ENCODE results near the gene SMAGP. TPM values are rescaled to one million over a fixed set of nuclear protein-coding genes. Genes with fewer than 3 reads are reported as not detected.

Gene SMAGP
- total RNA-seq, 1 experiment from 2014 or later, result 62.5 TPM

DNA sequence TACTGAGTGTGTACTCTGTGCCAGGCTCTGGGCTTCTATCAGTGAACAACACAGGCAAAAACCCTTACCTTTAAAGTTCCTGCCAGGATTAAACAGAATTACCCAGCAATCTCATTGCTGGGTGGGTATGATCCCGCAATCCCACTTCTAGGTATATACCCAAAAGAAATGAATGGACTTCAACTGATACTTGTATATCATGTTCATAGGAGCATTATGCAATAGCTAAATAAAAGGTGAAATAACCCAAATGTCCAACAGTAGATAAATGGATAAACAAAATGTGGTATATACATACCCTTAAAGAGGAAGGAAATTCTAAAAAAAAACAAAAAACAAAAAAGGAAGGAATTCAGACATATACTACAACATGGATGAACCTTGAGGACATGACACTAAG is 16.9 kb downstream of the SMAGP start:
- ATAC-seq (no peak), DNase-seq (no peak)
- Histone ChIP-seq H3K9me3 (ENCODE audit: low read length) (no peaks in the 10 kb centered on the region), H3K36me3 (ENCODE audit: low read depth, low read length) (no peaks in the 10 kb centered on the region), H3K27me3 (ENCODE audit: low read length) (no peaks in the 10 kb centered on the region), H3K4me1 (ENCODE audit: insufficient read depth, low read length) (no peaks in the 10 kb centered on the region), H3K79me2 (ENCODE audit: low read length) (no peaks in the 10 kb centered on the region), H3F3A (ENCODE audit: low read length, unreplicated experiment) (no peaks in the 10 kb centered on the region), H3K4me2 (ENCODE audit: low read length) (no peak overlapping the region), H3K4me3 (ENCODE audit: low read length) (no peak overlapping the region), H3K27ac (ENCODE audit: low read length) (no peak overlapping the region), H2AFZ (ENCODE audit: low read length) (no peak overlapping the region), H4K20me1 (ENCODE audit: low read length) (no peaks in the 10 kb centered on the region), H3K9ac (ENCODE audit: low read length) (no peak overlapping the region), H3K9me2 (replicated peaks; ENCODE audit: low read length) (no peaks in the 10 kb centered on the region)
- no TSS peak for BruUV-seq (replicated peaks)
- TF ChIP-seq EZH2 (IDR thresholded peaks at IDR 0.05; ENCODE audit: low read length, unreplicated experiment), result no peak
- TF ChIP-seq EZH2phosphoT487 (IDR thresholded peaks at IDR 0.05; ENCODE audit: borderline replicate concordance, low read length), result no peak
- no peak for TF ChIP-seq CTCF (conservative IDR thresholded peaks at IDR 0.05; ENCODE audit: low read depth, low read length)
- intact Hi-C loops (cut with micrococcal nuclease), result no loop called here
- CTCF ChIA-PET, result no interaction called here
- POLR2A ChIA-PET (ENCODE audit: unreplicated experiment), result no interaction called here

DNA sequence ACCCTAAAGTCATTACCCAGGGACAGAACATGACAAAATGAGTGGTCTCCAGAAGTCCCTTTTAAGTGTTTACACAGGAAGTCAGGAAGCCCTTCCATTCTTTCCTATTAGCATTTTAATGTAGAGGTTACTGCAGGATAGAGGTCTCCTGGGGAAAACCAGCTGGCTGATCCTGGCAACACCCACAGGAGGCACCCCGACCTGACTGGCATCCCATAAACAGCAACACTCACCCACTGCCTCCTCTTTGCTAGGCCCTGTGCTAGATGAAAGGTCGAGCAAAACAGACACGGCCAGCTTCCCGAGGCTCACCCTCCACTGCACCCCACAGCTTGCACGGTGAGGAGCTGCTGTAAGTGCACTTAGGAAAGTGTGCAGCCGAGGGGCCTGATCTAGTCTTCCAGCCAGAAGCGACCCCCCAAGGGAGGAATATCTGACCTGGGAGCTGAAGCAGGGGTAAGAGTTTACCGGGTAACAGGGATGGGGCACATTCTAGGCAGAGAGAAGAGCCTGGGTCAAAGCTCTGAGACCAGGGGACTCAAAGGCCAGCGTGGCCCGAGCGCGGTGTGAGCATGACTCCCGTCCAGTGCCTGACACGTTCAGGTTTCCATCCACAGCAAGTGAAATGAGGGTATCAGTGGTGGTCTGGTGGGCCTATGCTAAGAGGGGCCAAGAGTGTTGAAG is 22.6 kb downstream of the SMAGP start:
- CTCF ChIA-PET, result no interaction called here
- no peak overlapping the region for H3K27ac ChIP-seq (ENCODE audit: low read length)
- no peaks in the 10 kb centered on the region for H3K9me3 ChIP-seq (ENCODE audit: low read length)
- H3K9ac ChIP-seq (ENCODE audit: low read length), result no peak overlapping the region
- no peaks in the 10 kb centered on the region for H3K27me3 ChIP-seq (ENCODE audit: low read length)
- H3K4me2 ChIP-seq (ENCODE audit: low read length), result no peak overlapping the region
- no peak for ATAC-seq
- intact Hi-C loops (cut with micrococcal nuclease), result no loop called here
- H4K20me1 ChIP-seq (ENCODE audit: low read length), result no peaks in the 10 kb centered on the region
- POLR2A ChIA-PET (ENCODE audit: unreplicated experiment), result no interaction called here
- no peak overlapping the region for H3K4me3 ChIP-seq (ENCODE audit: low read length)
- no peaks in the 10 kb centered on the region for H3F3A ChIP-seq (ENCODE audit: low read length, unreplicated experiment)
- H3K9me2 ChIP-seq (replicated peaks; ENCODE audit: low read length), result no peaks in the 10 kb centered on the region
- H3K79me2 ChIP-seq (ENCODE audit: low read length), result no peaks in the 10 kb centered on the region
- H2AFZ ChIP-seq (ENCODE audit: low read length), result no peak overlapping the region
- DNase-seq, result no peak
- BruUV-seq (replicated peaks), result no TSS peak
- H3K4me1 ChIP-seq (ENCODE audit: insufficient read depth, low read length), result no peaks in the 10 kb centered on the region
- H3K36me3 ChIP-seq (ENCODE audit: low read depth, low read length), result no peaks in the 10 kb centered on the region
- no peak for TF ChIP-seq EZH2phosphoT487 (IDR thresholded peaks at IDR 0.05; ENCODE audit: borderline replicate concordance, low read length)
- no peak for TF ChIP-seq EZH2 (IDR thresholded peaks at IDR 0.05; ENCODE audit: low read length, unreplicated experiment)
- no peak for TF ChIP-seq CTCF (conservative IDR thresholded peaks at IDR 0.05; ENCODE audit: low read depth, low read length)

DNA sequence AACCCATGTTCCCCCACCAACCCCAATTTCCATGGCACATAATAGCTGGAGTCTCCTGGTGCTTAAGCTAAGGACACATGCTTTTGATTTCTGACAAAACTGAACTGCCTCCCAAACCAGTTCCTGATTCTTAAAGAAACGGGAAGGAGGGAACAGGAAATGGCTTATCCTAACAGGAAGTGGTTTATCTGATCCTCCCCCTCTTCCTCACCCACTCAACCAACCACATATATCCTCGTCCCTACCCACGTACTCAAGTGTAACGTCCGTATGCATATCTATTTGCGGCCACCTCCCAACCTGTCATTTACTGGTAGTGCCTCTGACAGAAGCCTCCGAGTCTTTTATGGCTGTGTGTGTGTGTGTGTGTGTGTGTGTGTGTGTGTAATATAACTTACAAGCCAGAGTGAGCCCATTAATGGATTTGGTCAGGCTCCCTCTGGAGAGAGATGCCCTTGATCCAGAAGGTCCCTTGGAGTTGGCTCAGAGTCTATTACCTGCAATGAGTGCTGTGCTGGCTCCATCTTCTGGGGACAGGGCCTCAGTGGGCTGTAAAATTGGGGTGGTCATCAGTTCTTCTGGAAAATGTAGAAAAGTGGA is 23.9 kb downstream of the SMAGP start:
- Histone ChIP-seq H4K20me1 (ENCODE audit: low read length) (no peaks in the 10 kb centered on the region), H2AFZ (ENCODE audit: low read length) (no peak overlapping the region), H3K4me1 (ENCODE audit: insufficient read depth, low read length) (no peaks in the 10 kb centered on the region), H3K27ac (ENCODE audit: low read length) (no peak overlapping the region), H3K9ac (ENCODE audit: low read length) (no peak overlapping the region), H3K9me3 (ENCODE audit: low read length) (no peaks in the 10 kb centered on the region), H3K27me3 (ENCODE audit: low read length) (no peaks in the 10 kb centered on the region), H3F3A (ENCODE audit: low read length, unreplicated experiment) (no peaks in the 10 kb centered on the region), H3K9me2 (replicated peaks; ENCODE audit: low read length) (no peaks in the 10 kb centered on the region), H3K4me2 (ENCODE audit: low read length) (no peak overlapping the region), H3K36me3 (ENCODE audit: low read depth, low read length) (no peaks in the 10 kb centered on the region), H3K79me2 (ENCODE audit: low read length) (no peaks in the 10 kb centered on the region), H3K4me3 (ENCODE audit: low read length) (no peak overlapping the region)
- DNase-seq (no peak), ATAC-seq (no peak)
- intact Hi-C loops (cut with micrococcal nuclease), result no loop called here
- ChIA-PET CTCF (no interaction called here), POLR2A (ENCODE audit: unreplicated experiment) (no interaction called here)
- no peak for TF ChIP-seq EZH2phosphoT487 (IDR thresholded peaks at IDR 0.05; ENCODE audit: borderline replicate concordance, low read length)
- no peak for TF ChIP-seq EZH2 (IDR thresholded peaks at IDR 0.05; ENCODE audit: low read length, unreplicated experiment)
- no peak for TF ChIP-seq CTCF (conservative IDR thresholded peaks at IDR 0.05; ENCODE audit: low read depth, low read length)
- BruUV-seq (replicated peaks), result no TSS peak

Measured in PC-3 (cell line).